CD4-positive, alpha-beta T cell treated with Interleukin-17A for 4 hours (primary cell): Measurements from ENCODE around the gene PNMA6A.
A peak's percentile ranks its signal among the peaks of the same experiment; 100 is the strongest.
"Not testable (repeated sequence)": the region's sequence is repeated elsewhere in the genome, so short reads cannot be mapped to it uniquely, and the experiment has no call there.

Experiments used
- DNase-seq: peaks from one replicate; pipeline ENCODE4 v3.0.0-alpha.2; 2020; ENCODE audit warnings: mixed read lengths

The PNMA6A gene

DNA sequence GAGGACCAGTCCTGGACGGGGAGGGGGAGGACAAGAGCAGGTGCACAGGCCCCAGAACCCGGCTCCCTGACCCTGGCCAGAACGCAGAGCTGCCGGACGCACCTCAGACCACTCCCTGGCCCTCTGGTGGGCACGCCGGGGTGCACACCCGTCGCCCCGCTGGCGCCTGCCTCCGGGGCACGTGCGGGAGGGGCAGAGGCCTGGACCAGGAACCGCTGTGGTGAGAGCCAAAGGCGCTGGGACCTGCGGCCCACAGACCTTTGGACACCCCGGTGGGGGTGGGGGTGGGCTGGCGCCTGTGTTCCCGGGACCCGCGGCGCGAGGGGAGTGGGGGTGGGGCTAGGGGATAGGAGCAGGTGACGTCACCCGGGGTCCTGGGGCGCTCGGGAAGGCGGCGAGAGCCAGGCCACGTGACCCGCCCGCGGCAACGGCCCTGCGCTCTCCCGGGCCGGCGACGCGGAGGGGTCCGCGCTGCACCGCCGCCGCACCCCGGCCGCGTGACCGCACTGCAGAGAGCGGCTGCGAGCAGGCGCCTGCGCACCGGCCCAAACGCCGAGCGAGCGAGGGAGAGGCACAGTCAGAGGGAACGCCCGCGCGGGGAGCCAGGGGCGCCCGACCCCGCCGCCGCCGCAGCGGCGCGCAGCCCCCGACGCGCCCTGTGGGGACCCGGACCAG, at the start of gene PNMA6A:
Gene PNMA6A, plus strand, starts transcription at position 546 of the 675 bp plus-strand sequence. CDS start 609 bp downstream, outside the sequence.
- DNase-seq: not testable (repeated sequence)

DNA sequence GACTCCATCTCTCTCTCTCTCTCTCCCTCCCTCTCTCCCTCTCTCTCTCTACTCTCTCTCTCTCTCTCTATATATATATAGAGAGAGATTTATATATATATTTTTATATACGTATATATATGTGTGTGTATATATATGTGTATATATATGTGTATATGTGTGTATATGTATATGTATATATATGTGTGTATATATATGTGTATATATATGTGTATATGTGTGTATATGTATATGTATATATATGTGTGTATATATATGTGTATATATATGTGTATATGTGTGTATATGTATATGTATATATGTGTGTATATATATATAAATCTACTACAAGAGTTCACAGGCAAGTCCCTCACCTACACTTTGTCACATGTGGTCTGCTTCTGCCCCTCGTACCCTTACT, 45.8 kb upstream of the PNMA6A start:
- DNase-seq: not testable (repeated sequence)

DNA sequence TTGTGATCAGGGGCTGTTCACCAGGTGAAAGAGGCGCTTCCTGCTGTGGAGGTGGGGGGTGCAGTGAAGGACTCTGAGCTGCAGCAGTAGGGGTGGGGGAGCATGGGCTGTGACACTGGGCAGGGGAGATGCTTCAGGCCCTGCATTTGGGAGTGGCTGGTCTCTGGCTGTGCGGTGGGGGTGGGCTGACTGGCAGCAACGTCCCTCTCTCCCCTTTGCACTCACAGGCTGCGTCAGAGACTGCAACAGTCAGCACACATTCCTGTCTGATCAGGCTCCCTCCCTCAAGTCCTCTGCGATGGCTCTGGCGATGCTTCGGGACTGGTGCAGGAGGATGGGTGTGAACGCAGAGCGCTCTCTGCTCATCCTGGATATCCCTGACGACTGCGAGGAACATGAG, 43.8 kb upstream of the PNMA6A start:
- peak; percentile 25 for DNase-seq

DNA sequence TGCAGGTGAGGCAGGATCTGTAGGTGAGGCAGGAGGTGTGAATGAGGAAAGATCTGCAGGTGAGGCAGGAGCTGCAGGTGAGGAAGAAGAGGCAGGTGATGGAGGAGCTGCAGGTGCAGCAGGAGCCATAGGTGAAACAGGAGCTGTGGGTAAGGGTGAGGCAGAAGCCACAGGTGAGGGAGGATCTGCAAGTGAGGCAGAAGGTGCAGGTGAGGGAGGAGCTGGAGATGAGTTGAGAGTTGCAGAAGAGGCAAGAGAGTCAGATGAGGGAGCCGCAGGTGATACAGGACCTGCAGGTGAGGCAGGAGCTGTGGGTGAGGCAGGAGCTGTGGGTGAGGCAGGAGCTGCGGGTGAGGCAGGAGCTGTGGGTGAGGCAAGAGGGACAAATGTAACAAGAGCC, 43.1 kb upstream of the PNMA6A start:
- no peak for DNase-seq

DNA sequence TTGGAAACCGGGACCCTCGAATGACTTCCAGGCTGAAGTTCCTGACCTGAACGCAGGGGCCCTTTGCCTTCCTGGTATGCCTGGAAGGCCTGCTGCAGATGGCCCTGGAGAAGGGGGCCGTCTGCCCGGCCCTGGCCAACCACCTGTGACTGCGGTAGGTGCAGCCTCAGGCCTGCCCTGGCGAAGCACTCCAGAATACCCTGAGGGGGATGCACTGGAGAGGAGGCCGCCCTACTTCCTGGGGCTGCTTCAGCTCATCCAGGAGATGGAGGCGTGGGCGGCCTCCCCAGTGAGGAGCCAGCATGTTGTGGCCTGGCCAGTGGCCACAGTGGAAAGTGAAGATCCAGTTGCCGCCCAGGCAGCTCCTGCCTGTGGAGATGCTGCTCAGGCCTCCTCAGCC, 42.4 kb upstream of the PNMA6A start:
- DNase-seq: no peak

DNA sequence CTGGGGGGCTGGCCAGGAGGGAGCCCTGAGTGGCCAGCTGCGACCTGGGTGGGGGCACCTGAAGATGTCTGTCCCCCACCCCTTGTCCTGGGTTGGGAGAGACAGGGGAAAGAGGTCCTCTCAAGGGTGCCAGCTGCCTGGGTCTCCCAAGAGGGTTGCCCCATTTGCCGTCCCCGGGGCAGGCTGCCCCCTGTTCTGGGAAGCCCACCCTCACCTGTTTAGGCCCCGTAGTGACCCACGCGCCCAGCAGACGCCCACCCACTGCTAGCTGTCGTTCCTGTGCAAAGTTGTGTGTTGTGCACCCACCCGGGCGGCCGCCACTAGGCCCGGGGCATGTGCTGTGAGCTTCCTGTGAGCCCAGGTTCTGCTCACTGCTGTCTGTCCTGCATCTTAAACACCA, 41.5 kb upstream of the PNMA6A start:
- no peak for DNase-seq

DNA sequence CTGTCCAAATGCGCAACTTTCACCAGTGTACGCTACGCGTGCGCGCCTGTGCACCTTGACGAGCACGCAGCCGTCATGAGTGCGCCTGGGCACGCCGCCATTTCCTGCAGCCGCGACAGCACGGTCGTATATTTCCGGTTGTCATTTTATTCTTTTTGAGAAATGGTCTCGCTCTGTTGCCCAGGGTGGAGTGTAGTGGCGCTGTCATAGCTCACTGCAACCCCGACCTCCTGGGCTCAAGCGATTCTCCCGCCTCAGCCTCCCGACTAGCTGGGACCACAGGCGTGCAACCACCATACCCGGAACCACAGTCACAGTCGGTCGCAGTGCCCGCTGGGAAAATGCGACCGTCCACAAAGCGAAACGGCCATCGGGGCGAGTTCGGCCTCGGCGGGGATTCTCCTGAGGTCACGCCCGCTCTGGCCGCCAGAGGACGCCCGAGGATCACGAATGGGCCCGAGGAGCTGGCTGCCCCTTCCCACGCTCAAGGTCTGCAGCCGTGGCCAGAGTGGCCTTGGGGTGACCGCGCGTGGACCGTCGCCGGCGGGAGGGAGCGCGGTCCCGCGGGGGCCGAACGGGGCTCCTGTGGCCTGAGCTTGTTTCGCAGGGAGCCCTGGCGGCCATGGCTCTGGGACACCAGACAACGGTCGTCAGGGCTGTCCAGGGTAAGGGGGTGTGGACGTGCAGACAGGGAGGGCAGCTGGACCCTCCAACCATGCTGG, 39.7 kb upstream of the PNMA6A start:
- peak; percentile 66 for DNase-seq

DNA sequence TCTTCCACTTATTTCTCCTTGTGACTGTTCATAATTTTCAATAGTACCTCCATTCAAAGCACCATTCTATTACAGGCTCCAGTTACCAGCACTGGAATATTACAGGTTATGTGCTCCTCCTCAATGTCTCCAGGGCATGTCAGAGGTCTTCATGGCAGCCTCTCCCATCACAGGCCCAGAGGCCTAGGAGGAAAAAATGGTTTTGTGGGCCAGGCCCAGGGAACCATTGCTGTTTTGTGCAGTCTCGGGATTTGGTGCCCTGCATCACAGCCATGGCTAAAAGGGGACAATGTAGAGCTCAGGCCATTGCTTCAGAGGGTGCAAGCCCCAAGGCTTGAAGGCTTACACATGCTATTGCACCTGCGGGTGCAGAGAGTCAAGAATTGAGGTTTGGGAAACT, 23.2 kb upstream of the PNMA6A start:
- no peak for DNase-seq

DNA sequence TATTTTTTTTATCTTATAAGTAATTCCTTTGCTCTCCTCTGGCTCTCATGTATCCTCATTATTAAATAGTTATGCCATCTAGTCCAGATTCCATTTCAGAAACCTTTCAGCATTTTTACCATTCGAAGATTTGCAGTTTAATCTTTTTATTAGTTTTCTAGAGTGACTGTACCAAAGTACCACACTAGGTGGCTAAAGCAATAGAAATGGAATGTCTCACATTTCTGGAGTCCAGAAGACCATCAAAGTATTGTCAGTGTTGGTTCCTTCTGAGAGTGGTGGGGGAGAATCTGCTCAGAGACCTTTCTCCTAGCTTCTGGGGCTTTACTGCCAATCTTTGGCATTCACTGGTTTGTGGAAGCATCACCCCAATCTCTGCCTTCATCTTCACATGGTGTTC, 19.7 kb upstream of the PNMA6A start:
- no peak for DNase-seq

DNA sequence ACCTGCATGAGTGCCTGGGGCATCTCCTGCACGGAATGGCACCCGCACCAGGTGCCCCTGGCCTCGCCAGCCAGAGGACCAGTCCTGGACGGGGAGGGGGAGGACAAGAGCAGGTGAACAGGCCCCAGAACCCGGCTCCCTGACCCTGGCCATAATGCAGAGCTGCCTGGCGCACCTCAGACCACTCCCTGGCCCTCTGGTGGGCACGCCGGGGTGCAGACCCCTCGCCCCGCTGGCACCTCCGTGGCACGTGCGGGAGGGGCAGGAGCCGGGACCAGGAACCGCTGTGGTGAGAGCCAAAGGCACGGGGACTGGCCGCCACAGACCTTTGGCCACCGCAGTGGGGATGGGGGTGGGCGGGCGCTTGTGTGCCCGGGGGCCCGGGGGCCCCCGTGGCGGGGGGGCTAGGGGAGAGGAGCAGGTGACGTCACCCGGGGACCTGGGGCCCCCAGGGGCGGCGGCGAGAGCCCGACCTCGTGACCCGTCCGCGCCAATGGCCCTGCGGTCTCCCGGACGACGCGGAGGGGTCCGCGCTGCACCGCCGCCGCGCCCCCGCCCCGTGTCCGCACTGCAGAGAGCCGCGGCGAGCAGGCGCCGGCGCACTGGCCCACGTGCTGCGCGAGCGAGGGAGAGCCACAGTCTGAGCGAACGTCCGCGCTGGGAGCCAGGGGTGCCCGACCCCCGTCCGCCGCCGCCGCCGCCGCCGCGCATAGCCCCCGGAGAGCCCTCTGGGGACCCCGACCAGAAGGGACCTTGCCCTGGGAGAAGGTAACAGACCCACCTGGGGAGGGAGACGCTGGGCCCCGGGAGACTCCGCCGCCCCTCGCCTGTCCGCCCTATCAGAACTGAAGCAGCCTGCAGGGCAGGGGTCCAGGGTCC, 16.1 kb upstream of the PNMA6A start, which contains the start of gene PNMA3:
Gene PNMA3, plus strand, starts transcription at position 600 of the 879 bp plus-strand sequence. CDS start 586 bp downstream, outside the sequence.
- no peak for DNase-seq

DNA sequence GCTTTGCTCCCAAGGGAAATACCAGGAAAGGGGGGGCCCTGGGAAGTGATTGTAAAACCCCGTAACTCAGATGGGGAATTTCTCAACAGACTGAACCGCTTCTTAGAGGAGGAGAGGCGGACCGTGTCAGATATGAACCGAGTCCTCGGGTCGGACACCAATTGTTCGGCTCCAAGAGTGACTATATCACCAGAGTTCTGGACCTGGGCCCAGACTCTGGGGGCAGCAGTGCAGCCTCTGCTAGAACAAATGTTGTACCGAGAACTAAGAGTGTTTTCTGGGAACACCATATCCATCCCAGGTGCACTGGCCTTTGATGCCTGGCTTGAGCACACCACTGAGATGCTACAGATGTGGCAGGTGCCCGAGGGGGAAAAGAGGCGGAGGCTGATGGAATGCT, 15.0 kb upstream of the PNMA6A start:
- DNase-seq: no peak

DNA sequence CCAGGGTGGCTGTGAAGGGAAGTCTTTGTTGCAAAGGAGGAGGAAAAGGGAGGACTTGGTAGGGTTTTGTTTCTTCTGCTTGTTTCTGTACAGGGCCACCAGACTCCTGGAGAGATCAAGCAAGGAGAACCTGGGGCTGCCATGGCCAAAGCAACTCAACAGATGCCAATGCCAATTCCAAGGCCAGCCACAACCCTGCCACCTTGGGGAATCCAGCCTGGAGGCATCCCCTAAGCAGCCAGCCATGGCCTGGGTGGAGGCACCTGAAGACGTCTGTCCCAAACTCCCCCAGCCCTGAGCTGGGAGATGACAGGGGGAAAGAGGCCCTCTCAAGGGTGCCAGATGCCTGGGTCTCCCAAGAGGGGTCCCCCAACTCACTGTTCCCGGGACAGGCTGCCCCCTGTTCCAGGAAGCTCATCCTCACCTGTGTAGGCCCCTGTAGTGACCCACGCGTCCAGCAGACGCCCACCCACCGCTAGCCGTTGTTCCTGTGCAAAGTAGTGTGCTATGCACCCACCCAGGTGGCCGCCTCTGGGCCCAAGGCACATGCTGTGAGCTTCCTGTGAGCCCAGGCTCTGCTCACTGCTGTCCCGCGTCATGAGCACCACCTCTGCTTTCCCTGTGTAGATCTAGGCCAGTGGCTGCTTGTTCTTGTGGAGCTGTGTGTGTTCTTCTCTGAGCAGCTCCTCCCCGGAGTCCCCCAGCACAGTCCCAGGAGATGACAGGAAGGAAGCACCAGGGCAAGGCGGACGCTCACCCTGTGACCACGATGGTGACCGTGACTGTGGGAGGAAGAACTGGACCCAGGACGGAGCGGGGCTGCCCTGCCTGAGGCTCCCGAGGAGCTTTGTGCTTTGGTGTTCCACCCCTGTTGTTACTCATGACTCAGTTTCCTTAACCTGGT, 12.8 kb upstream of the PNMA6A start:
- no peak for DNase-seq

DNA sequence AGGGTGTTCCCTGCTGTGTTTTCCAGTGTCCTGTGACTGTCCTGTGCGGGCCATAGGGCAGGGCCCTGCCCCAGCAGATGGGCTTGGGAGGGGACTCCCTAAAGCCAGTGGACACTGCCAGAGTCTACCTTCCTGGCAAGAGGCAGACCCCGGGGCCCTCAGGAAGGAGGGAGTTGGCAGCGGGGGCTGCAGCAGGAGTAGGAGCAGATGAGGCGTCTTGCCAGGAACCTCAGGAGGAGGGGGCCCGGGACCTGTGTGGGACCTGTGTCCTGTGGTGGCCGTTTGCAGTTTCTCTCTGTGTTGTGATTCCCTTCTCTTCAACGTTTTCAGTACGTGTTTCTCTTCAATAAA, 12.2 kb upstream of the PNMA6A start:
- no peak for DNase-seq

DNA sequence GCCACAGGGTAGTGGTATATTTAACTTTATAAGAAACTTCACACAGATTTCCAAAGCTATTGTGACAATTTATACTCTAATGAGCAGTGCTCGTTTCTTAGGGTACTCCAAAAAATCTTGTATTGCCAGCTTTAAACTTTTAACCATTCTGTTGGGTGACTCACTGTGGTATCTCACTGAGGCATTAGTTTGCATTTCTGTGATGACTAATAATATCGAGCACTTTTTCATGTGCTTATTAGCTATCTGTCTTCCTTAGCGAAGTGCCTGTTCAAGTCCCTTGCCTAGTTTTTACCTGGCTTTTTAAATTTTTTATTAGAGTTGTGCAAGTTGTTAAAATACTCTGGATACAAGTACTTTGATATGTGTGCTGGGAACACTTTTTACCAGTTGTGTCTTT, 10.5 kb upstream of the PNMA6A start:
- no peak for DNase-seq

DNA sequence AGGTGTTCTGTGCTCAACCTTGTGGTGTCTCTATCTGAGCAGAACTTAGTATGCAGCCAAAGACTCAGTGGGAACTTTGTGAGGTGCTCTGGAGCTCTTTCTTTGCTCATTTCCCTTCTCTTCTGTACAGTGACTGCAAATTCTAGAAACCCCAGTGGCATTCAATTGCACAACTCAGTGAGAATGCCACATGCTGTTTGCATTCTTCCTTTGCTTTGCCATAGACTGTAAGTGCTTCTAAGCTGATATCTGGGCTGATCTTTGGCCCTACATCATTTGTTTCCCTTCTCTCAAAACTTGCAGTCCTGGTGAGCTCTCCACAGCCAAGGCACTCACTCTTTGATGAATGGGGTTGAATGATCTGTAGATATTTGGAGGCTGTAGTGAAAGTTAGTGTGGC, 8.9 kb upstream of the PNMA6A start:
- DNase-seq: no peak

DNA sequence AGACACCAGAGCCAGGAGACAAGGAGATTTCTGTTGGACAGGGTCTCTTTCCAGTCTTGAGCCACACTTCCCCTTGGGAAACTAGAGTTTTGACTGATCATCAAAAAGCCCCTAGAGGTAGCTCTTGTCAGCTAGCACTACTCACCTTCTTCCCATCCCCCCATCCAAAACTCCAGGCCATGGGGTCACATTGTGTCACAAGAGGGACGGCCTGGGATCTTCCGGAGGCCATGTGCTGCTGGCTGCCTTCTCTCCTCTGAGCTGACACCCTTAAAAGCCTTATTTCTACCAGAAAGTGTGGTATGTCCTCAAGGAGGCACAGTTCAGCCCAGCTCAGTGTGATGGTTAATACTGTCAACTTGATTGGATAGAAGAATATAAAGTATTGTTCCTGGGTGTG, 8.2 kb upstream of the PNMA6A start:
- DNase-seq: no peak

DNA sequence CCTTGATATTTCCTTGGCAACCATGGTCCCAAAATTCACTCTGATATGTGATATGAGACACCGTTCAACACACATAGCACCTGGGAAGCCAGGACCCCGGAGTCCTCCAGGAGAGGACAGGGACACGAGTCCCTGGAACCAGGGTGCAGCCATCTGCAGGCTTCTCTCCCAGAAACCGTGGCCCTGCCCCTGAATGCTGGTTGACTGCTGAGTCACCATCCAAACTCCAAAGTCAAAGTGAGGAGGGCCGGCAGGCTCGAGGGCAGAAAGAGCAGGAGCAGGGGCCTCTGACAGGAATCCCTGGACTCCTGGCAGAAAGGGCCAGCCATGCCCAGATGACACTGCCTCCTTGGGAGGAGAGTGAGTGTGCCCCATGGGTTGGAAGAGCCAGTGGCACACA, 6.9 kb upstream of the PNMA6A start:
- DNase-seq: no peak

DNA sequence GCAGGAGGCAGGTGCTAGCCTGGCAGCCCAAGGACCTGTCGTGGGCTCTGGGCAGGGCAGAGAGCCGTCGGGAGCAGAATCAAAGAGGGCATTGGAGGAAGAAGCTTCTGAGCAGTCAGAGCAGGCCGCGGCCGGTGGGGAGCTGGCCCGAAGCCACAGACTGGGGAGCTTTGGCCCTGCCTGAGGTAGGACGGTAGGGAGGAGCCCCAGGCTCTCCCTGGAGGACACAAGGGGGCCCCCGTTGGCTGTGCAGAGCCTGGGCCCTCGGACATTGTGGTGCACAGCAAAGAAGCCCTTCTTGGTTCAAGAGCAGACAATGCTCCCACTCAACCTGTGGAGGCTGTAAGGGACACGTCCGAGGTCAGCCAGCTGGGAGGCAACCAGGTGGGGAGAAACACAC, 5.9 kb upstream of the PNMA6A start:
- not testable (repeated sequence) for DNase-seq

DNA sequence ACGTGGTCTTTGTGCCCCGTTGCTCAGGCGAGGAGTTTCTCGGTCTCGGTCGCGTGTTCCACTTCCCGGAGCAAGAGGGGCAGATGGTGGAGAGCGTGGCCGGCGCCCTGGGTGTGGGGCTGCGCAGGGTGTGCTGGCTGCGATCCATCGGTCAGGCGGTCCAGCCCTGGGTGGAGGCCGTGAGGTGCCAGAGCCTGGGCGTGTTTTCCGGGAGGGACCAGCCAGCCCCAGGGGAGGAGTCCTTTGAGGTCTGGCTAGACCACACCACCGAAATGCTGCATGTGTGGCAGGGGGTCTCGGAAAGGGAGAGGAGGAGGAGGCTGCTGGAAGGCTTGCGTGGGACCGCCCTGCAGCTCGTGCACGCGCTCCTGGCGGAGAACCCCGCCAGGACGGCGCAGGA, 1.1 kb downstream of the PNMA6A start:
- DNase-seq: not testable (repeated sequence)

DNA sequence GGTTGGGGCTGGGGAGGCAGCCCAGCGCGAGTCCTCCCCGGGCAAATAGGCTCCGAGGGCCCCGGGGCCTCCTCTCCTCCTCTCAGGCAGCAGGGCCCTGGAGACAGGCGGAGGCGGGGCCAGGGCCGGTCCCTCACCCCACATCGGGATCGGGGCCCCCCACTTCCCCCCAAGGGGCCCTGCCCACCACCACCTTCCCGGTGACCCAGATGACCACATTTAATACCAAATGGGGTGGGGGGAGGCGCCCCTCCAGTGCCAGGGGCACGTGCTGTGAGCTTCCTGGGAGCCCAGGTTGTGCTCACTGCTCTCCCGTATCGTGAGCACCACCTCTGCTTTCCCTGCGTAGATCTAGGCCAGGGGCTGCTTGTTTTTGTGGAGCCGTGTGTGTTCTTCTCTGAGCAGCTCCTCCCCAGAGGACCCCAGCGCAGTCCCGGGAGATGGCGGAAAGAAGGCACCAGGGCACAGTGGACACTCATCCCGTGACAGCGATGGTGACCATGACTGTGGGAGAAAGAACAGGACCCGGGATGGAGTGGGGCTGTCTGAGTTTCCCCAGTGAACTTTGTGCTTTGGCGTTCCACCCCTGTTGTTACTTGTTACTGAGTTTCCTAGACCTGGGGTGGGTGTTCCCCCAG, 2.1 kb downstream of the PNMA6A start:
- DNase-seq: no peak

DNA sequence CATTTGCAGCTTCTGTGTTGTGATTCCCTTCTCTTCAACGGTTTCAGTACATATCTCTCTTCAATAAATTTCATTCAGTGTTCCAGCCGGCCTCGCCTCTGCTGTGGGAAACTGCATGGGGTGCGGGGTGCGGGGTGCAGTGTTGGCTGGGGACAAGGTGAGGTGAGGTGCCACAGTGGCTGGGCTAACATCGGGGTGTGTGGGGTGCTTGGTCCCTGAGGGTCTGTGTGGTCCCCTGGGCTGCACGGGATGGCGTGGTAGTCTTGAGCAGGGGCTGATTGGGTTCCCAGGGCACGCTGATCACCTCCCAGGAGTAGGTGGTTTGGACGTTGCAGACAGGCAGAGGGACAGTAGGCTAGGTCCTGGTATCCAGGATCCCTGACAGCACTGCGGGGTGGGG, 2.7 kb downstream of the PNMA6A start:
- no peak for DNase-seq

DNA sequence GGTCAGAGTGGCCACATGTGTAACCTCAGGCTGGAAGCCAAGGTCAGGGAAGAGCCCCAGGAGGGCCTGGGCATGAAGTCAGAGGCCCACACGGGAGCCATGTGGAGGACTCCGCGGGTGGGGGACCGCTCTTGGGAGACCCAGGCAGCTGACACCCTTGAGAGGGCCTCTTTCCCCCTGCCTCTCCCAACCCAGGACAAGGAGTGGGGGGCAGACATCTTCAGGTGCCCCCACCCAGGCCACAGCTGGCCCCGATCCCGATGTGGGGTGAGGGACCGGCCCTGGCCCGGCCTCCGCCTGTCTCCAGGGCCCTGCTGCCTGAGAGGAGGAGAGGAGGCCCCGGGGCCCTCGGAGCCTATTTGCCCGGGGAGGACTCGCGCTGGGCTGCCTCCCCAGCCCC, 3.1 kb downstream of the PNMA6A start:
- DNase-seq: no peak
